ENCODE measurements around the gene SARS1. TPM values are rescaled to one million over a fixed set of nuclear protein-coding genes. Genes with fewer than 3 reads are reported as not detected.

The SARS1 gene
- total and polyA plus RNA-seq, 2 experiments from 2014 or later, result 158 to 180 TPM

GRCh38 chr1:109263234-109263596, 49.5 kb downstream of the SARS1 start:
- H4K20me1 ChIP-seq (ENCODE audit: insufficient read depth, poor library complexity, severe bottlenecking), result no peaks in the 10 kb centered on the region
- no peaks in the 10 kb centered on the region for H3K27me3 ChIP-seq
- H3K4me3 ChIP-seq, result no peak overlapping the region
- WGBS (ENCODE audit: low lambda C conversion rate, missing lambda C conversion rate), result 79% methylated on average over 10 of the region's 12 CpGs
- H3K9me2 ChIP-seq (replicated peaks; ENCODE audit: insufficient read depth), result no peaks in the 10 kb centered on the region
- DNase-seq (ENCODE audit: low spot score), result no peak
- no peak overlapping the region for H3K27ac ChIP-seq
- no peaks in the 10 kb centered on the region for H3K9me3 ChIP-seq (ENCODE audit: low read depth)
- no peak overlapping the region for H2AFZ ChIP-seq
- no peaks in the 10 kb centered on the region for H3K79me2 ChIP-seq
- no peak for TF ChIP-seq EZH2phosphoT487 (IDR thresholded peaks at IDR 0.05; ENCODE audit: low read depth, severe bottlenecking, unreplicated experiment)
- TF ChIP-seq CTCF (IDR thresholded peaks at IDR 0.05; ENCODE audit: poor library complexity), result no peak
- no peak for TF ChIP-seq EZH2 (IDR thresholded peaks at IDR 0.05; ENCODE audit: borderline replicate concordance)
- H3K36me3 ChIP-seq (replicated peaks; ENCODE audit: insufficient read depth, low read depth), result no peaks in the 10 kb centered on the region
- no peak overlapping the region for H3K4me2 ChIP-seq
- H3K4me1 ChIP-seq (ENCODE audit: insufficient read depth), result no peaks in the 10 kb centered on the region

GRCh38 chr1:109263597-109264378, 50.1 kb downstream of the SARS1 start:
- TF ChIP-seq EZH2 (IDR thresholded peaks at IDR 0.05; ENCODE audit: borderline replicate concordance) (no peak), CTCF (IDR thresholded peaks at IDR 0.05; ENCODE audit: poor library complexity) (peak; percentile 99), EZH2phosphoT487 (IDR thresholded peaks at IDR 0.05; ENCODE audit: low read depth, severe bottlenecking, unreplicated experiment) (no peak)
- H3K4me3 ChIP-seq, result no peak overlapping the region
- 43% methylated on average over 23 of the region's 29 CpGs for WGBS (ENCODE audit: low lambda C conversion rate, missing lambda C conversion rate)
- H3K36me3 ChIP-seq (replicated peaks; ENCODE audit: insufficient read depth, low read depth), result no peaks in the 10 kb centered on the region
- H3K9me2 ChIP-seq (replicated peaks; ENCODE audit: insufficient read depth), result no peaks in the 10 kb centered on the region
- H3K4me1 ChIP-seq (ENCODE audit: insufficient read depth), result no peaks in the 10 kb centered on the region
- H3K27me3 ChIP-seq, result no peaks in the 10 kb centered on the region
- H2AFZ ChIP-seq, result no peak overlapping the region
- peak; percentile 92 for DNase-seq (ENCODE audit: low spot score)
- no peaks in the 10 kb centered on the region for H3K9me3 ChIP-seq (ENCODE audit: low read depth)
- no peaks in the 10 kb centered on the region for H3K79me2 ChIP-seq
- no peaks in the 10 kb centered on the region for H4K20me1 ChIP-seq (ENCODE audit: insufficient read depth, poor library complexity, severe bottlenecking)
- no peak overlapping the region for H3K4me2 ChIP-seq
- no peak overlapping the region for H3K27ac ChIP-seq

- no peaks in the 10 kb centered on the region for H3K79me2 ChIP-seq
- no peak overlapping the region for H2AFZ ChIP-seq
- H4K20me1 ChIP-seq (ENCODE audit: insufficient read depth, poor library complexity, severe bottlenecking), result no peaks in the 10 kb centered on the region
- H3K36me3 ChIP-seq (replicated peaks; ENCODE audit: insufficient read depth, low read depth), result no peaks in the 10 kb centered on the region
- whole genome bisulfite sequencing (ENCODE audit: low lambda C conversion rate, missing lambda C conversion rate), result 89% methylated on average over 6 of the region's 9 CpGs
- no peak overlapping the region for H3K27ac ChIP-seq
- H3K9me2 ChIP-seq (replicated peaks; ENCODE audit: insufficient read depth), result no peaks in the 10 kb centered on the region
- H3K9me3 ChIP-seq (ENCODE audit: low read depth), result no peaks in the 10 kb centered on the region
- TF ChIP-seq EZH2 (IDR thresholded peaks at IDR 0.05; ENCODE audit: borderline replicate concordance) (no peak), EZH2phosphoT487 (IDR thresholded peaks at IDR 0.05; ENCODE audit: low read depth, severe bottlenecking, unreplicated experiment) (no peak), CTCF (IDR thresholded peaks at IDR 0.05; ENCODE audit: poor library complexity) (no peak)
- DNase-seq (ENCODE audit: low spot score), result no peak
- no peak overlapping the region for H3K4me3 ChIP-seq
- H3K4me2 ChIP-seq, result no peak overlapping the region
- no peaks in the 10 kb centered on the region for H3K4me1 ChIP-seq (ENCODE audit: insufficient read depth)
- H3K27me3 ChIP-seq, result no peaks in the 10 kb centered on the region
Observed at GRCh38 chr1:109264379-109264755, 50.6 kb downstream of the SARS1 start.

Measured in hepatocyte (in vitro differentiated cells).